GM13976 (cell line): ENCODE data around the gene DPF3.

Source experiments
- DNase-seq: peaks from one replicate; pipeline ENCODE4 v3.0.0; 2012; ENCODE audit warnings: low spot score
- CTCF ChIP-seq: IDR thresholded peaks from 2 replicates; pipeline ENCODE4 v1.5.1; 2012; ENCODE audit warnings: borderline replicate concordance, mild to moderate bottlenecking; ENCODE audit not compliant: insufficient read depth; ENCODE audit errors: extremely low read depth, missing control alignments, control extremely low read depth
- in situ Hi-C: fragments of 300-500 bp; cut with MboI; formaldehyde crosslinking; loops from one replicate; pipeline ENCODE4 v1.12.0; 2022; ENCODE audit warnings: low sequenced_read_pairs, mixed read lengths, inconsistent platforms; ENCODE audit not compliant: unreplicated experiment

DPF3 gene

GRCh38 chr14:72666610-72667009 lies 227.3 kb downstream of the DPF3 start:
- DNase-seq = no peak
- TF ChIP-seq CTCF = no peak
- in situ Hi-C loops = no loop called here

GRCh38 chr14:72665259-72665658 lies 228.6 kb downstream of the DPF3 start:
- no peak for TF ChIP-seq CTCF
- no peak for DNase-seq
- in situ Hi-C loops = no loop called here

GRCh38 chr14:72664651-72665050 lies 229.2 kb downstream of the DPF3 start:
- DNase-seq = no peak
- in situ Hi-C loops = no loop called here
- TF ChIP-seq CTCF = no peak

GRCh38 chr14:72663956-72664650 lies 229.8 kb downstream of the DPF3 start:
- TF ChIP-seq CTCF = no peak

GRCh38 chr14:72663076-72663487 lies 230.8 kb downstream of the DPF3 start:
- TF ChIP-seq CTCF = no peak
- in situ Hi-C loops = no loop called here
- no peak for DNase-seq

More at GRCh38 chr14:72663956-72664650, 229.8 kb downstream of the DPF3 start:
- no peak for DNase-seq
- in situ Hi-C loops = no loop called here

GRCh38 chr14:72662214-72662613 lies 231.7 kb downstream of the DPF3 start:
- in situ Hi-C loops = no loop called here
- TF ChIP-seq CTCF = no peak
- DNase-seq = no peak
